GM06990 (cell line): ENCODE data around the gene RIMBP2.

Source experiments
- DNase-seq: peaks from one replicate; pipeline ENCODE4 v3.0.0-alpha.2; 2011; ENCODE audit not compliant: insufficient read length; ENCODE audit errors: extremely low read depth
- H3K27me3 ChIP-seq: replicated peaks from 2 replicates; pipeline ENCODE4 v1.6.0; 2011; ENCODE audit warnings: low read length; ENCODE audit not compliant: control insufficient read depth, insufficient read depth
- H3K36me3 ChIP-seq: 2 replicates; pipeline ENCODE4 v1.5.1; 2011; ENCODE audit warnings: low read length; ENCODE audit not compliant: control insufficient read depth, insufficient read depth
- H3K4me3 ChIP-seq: replicated peaks from 2 replicates; pipeline ENCODE4 v1.5.1; 2011; ENCODE audit warnings: low read depth, mild to moderate bottlenecking, control low read depth, low read length
- TF ChIP-seq, protein P1 (sequence below): IDR thresholded peaks from 2 replicates; pipeline ENCODE4 v1.5.1; 2011; ENCODE audit warnings: low read length, control low read depth, mild to moderate bottlenecking, inconsistent platforms; ENCODE audit not compliant: insufficient read depth, poor library complexity, severe bottlenecking

Gene RIMBP2

GRCh38 chr12:130494736-130495135, 221.4 kb downstream of the RIMBP2 start:
- H3K4me3 ChIP-seq: no peak overlapping the region
- DNase-seq: no peak
- TF ChIP-seq, protein P1, sequence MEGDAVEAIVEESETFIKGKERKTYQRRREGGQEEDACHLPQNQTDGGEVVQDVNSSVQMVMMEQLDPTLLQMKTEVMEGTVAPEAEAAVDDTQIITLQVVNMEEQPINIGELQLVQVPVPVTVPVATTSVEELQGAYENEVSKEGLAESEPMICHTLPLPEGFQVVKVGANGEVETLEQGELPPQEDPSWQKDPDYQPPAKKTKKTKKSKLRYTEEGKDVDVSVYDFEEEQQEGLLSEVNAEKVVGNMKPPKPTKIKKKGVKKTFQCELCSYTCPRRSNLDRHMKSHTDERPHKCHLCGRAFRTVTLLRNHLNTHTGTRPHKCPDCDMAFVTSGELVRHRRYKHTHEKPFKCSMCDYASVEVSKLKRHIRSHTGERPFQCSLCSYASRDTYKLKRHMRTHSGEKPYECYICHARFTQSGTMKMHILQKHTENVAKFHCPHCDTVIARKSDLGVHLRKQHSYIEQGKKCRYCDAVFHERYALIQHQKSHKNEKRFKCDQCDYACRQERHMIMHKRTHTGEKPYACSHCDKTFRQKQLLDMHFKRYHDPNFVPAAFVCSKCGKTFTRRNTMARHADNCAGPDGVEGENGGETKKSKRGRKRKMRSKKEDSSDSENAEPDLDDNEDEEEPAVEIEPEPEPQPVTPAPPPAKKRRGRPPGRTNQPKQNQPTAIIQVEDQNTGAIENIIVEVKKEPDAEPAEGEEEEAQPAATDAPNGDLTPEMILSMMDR: no peak
- H3K36me3 ChIP-seq: no peaks in the 10 kb centered on the region
- H3K27me3 ChIP-seq: no peaks in the 10 kb centered on the region

GRCh38 chr12:130493951-130494350, 222.1 kb downstream of the RIMBP2 start:
- no peak overlapping the region for H3K4me3 ChIP-seq
- H3K36me3 ChIP-seq: no peaks in the 10 kb centered on the region
- no peak for DNase-seq
- no peaks in the 10 kb centered on the region for H3K27me3 ChIP-seq
- TF ChIP-seq, protein P1: no peak

GRCh38 chr12:130491421-130492357, 224.4 kb downstream of the RIMBP2 start:
- TF ChIP-seq, protein P1: no peak
- H3K27me3 ChIP-seq: no peaks in the 10 kb centered on the region
- DNase-seq: no peak

GRCh38 chr12:130490674-130491073, 225.4 kb downstream of the RIMBP2 start:
- Histone ChIP-seq H3K4me3 (no peak overlapping the region), H3K27me3 (no peaks in the 10 kb centered on the region), H3K36me3 (no peaks in the 10 kb centered on the region)
- TF ChIP-seq, protein P1: no peak
- no peak for DNase-seq

More at GRCh38 chr12:130491421-130492357, 224.4 kb downstream of the RIMBP2 start:
- H3K36me3 ChIP-seq: no peaks in the 10 kb centered on the region
- no peak overlapping the region for H3K4me3 ChIP-seq

GRCh38 chr12:130489293-130489692, 226.8 kb downstream of the RIMBP2 start:
- H3K27me3 ChIP-seq: no peaks in the 10 kb centered on the region
- TF ChIP-seq, protein P1: no peak
- H3K4me3 ChIP-seq: no peak overlapping the region
- DNase-seq: no peak
- no peaks in the 10 kb centered on the region for H3K36me3 ChIP-seq
